ENCODE data around the gene CCDC149. TPM values are rescaled to one million over a fixed set of nuclear protein-coding genes. Genes with fewer than 3 reads are reported as not detected.

The CCDC149 gene
- total RNA-seq, 4 donors from 2014 or later, result 6.5 to 17.4 (median 12.3) TPM

- no peak for TF ChIP-seq POLR2AphosphoS5 (IDR thresholded peaks at IDR 0.05)
- WGBS, result 75% methylated on average over 5 of the region's 5 CpGs
- H3K27ac ChIP-seq, result no peak overlapping the region
Measured at GRCh38 chr4:24853142-24853541, 59.7 kb downstream of the CCDC149 start.

GRCh38 chr4:24850674-24851073 lies 62.2 kb downstream of the CCDC149 start:
- no peak for TF ChIP-seq POLR2A (IDR thresholded peaks at IDR 0.05)
- TF ChIP-seq CTCF (IDR thresholded peaks at IDR 0.05), result no peak
- TF ChIP-seq EP300 (IDR thresholded peaks at IDR 0.05), result no peak
- TF ChIP-seq POLR2AphosphoS5 (IDR thresholded peaks at IDR 0.05), result no peak
- Histone ChIP-seq H3K36me3 (peaks cover 7% of the 10 kb centered on the region), H3K27ac (no peak overlapping the region), H3K4me1 (peaks cover 10% of the 10 kb centered on the region), H3K9me3 (no peaks in the 10 kb centered on the region), H3K4me3 (no peak overlapping the region), H3K27me3 (no peaks in the 10 kb centered on the region)
- no peak for DNase-seq (ENCODE audit: low spot score in 2 of 2)
- 71% methylated on average over 1 of the region's 1 CpG for WGBS

More at GRCh38 chr4:24853142-24853541, 59.7 kb downstream of the CCDC149 start:
- Histone ChIP-seq H3K9me3 (no peaks in the 10 kb centered on the region), H3K4me1 (peaks cover 10% of the 10 kb centered on the region), H3K27me3 (no peaks in the 10 kb centered on the region), H3K36me3 (no peaks in the 10 kb centered on the region), H3K4me3 (no peak overlapping the region)
- DNase-seq (ENCODE audit: low spot score in 2 of 2), result no peak

- Histone ChIP-seq H3K36me3 (peaks cover 7% of the 10 kb centered on the region), H3K4me1 (peaks cover 10% of the 10 kb centered on the region), H3K4me3 (no peak overlapping the region), H3K9me3 (no peaks in the 10 kb centered on the region), H3K27me3 (no peaks in the 10 kb centered on the region), H3K27ac (no peak overlapping the region)
- DNase-seq (ENCODE audit: low spot score in 2 of 2), result no peak
- TF ChIP-seq POLR2AphosphoS5 (IDR thresholded peaks at IDR 0.05), result no peak
- no peak for TF ChIP-seq EP300 (IDR thresholded peaks at IDR 0.05)
- TF ChIP-seq POLR2A (IDR thresholded peaks at IDR 0.05), result no peak
- no peak for TF ChIP-seq CTCF (IDR thresholded peaks at IDR 0.05)
- 74% methylated on average over 2 of the region's 2 CpGs for WGBS
Measured at GRCh38 chr4:24849756-24850155, 63.1 kb downstream of the CCDC149 start.

- H3K27me3 ChIP-seq, result no peaks in the 10 kb centered on the region
- no peak for TF ChIP-seq EP300 (IDR thresholded peaks at IDR 0.05)
- no peak for TF ChIP-seq CTCF (IDR thresholded peaks at IDR 0.05)
- TF ChIP-seq POLR2AphosphoS5 (IDR thresholded peaks at IDR 0.05), result no peak
- no peak for TF ChIP-seq POLR2A (IDR thresholded peaks at IDR 0.05)
- no peaks in the 10 kb centered on the region for H3K9me3 ChIP-seq
- WGBS, result 90% methylated on average over 4 of the region's 4 CpGs
- H3K4me1 ChIP-seq, result peaks cover 10% of the 10 kb centered on the region
- no peak overlapping the region for H3K4me3 ChIP-seq
- no peak overlapping the region for H3K27ac ChIP-seq
- peaks cover 7% of the 10 kb centered on the region for H3K36me3 ChIP-seq
- no peak for DNase-seq (ENCODE audit: low spot score in 2 of 2)
Measured at GRCh38 chr4:24849351-24849750, 63.5 kb downstream of the CCDC149 start.

GRCh38 chr4:24846716-24847115 lies 66.1 kb downstream of the CCDC149 start:
- TF ChIP-seq CTCF (IDR thresholded peaks at IDR 0.05), result no peak
- TF ChIP-seq POLR2A (IDR thresholded peaks at IDR 0.05), result no peak
- TF ChIP-seq EP300 (IDR thresholded peaks at IDR 0.05), result no peak
- no peak for TF ChIP-seq POLR2AphosphoS5 (IDR thresholded peaks at IDR 0.05)
- whole genome bisulfite sequencing, result 89% methylated on average over 5 of the region's 5 CpGs
- Histone ChIP-seq H3K36me3 (peaks cover 7% of the 10 kb centered on the region), H3K27ac (no peak overlapping the region), H3K4me1 (peaks cover 8% of the 10 kb centered on the region), H3K27me3 (no peaks in the 10 kb centered on the region), H3K9me3 (no peaks in the 10 kb centered on the region), H3K4me3 (no peak overlapping the region)
- DNase-seq (ENCODE audit: low spot score in 2 of 2), result no peak

GRCh38 chr4:24845902-24846301 lies 66.9 kb downstream of the CCDC149 start:
- WGBS, result 83% methylated on average over 5 of the region's 5 CpGs
- H3K4me3 ChIP-seq, result no peak overlapping the region
- H3K9me3 ChIP-seq, result no peaks in the 10 kb centered on the region

More at GRCh38 chr4:24845902-24846301, 66.9 kb downstream of the CCDC149 start:
- Histone ChIP-seq H3K4me1 (peaks cover 2% of the 10 kb centered on the region), H3K27ac (no peak overlapping the region), H3K27me3 (no peaks in the 10 kb centered on the region), H3K36me3 (peaks cover 7% of the 10 kb centered on the region)
- DNase-seq (ENCODE audit: low spot score in 2 of 2), result no peak
- TF ChIP-seq CTCF (IDR thresholded peaks at IDR 0.05) (no peak), POLR2AphosphoS5 (IDR thresholded peaks at IDR 0.05) (no peak), EP300 (IDR thresholded peaks at IDR 0.05) (no peak), POLR2A (IDR thresholded peaks at IDR 0.05) (no peak)
